ENCODE measurements around the gene ALK. TPM values are rescaled to one million over a fixed set of nuclear protein-coding genes. Genes with fewer than 3 reads are reported as not detected.

The ALK gene
- total RNA-seq, 2 experiments from 2014 or later = not detected

DNA sequence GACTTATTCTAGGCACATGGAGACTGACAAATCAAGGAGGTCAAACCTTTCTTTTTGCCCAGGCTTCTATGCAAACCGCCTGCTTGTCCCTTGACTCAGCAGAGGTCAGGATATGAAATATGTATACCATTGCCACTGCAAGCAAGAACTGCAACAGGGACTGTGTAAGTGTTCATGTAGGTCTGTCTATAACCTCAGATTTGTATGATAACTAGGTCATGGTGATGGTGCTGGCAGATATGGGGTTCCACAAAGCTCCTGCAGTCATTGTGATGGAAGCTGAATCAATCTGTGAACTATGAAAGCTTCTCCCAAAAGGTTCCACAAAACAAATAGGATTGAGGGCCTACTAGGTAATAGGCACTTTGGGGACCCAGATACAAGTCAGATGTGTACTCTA, 489.9 kb downstream of the ALK start:
- DNase-seq = no peak
- Mint-ChIP-seq H3K4me1 (no peaks in the 10 kb centered on the region), H3K36me3 (ENCODE audit: low read depth) (no peaks in the 10 kb centered on the region), H3K9me3 (no peaks in the 10 kb centered on the region), H3K27ac (no peak overlapping the region), H3K4me3 (no peak overlapping the region), H3K27me3 (peaks cover 21% of the 10 kb centered on the region)
- CTCF ChIA-PET = no interaction called here
- POLR2A ChIA-PET = no interaction called here

DNA sequence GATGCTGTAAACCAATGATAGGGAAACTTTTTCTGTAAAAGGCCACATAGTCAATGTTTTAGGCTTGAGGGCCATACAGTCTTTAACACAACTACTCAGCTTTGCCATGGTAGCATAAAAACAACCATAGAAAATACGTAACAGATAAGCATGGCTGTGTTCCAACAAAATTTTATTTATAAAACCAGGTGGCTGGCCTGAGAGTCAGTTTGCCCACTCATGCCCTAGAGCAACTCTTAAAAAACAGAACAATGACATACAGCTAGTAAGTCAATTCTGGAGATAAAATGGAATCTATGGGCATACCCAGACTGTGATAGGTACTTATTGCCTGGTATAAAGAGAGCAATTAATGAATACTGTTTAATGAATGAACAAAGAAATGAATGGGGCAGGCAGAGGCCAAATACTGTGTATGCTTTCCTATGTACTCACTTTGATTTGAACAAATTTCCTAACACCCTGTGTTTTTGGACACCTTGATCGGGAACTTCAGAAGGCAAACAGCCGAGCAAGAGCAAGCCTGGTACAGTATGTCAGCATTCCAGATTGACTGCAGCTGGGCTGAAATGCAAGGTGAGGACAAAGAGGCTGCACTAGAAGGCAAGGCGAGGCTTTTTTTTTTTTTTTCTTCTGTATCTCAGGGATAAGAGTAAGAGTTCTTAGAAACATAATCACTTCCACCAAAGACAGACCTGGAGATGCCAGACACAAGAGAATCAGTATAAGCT, 490.8 kb downstream of the ALK start:
- H3K36me3 Mint-ChIP-seq (ENCODE audit: low read depth) = no peaks in the 10 kb centered on the region
- CTCF ChIA-PET = no interaction called here

DNA sequence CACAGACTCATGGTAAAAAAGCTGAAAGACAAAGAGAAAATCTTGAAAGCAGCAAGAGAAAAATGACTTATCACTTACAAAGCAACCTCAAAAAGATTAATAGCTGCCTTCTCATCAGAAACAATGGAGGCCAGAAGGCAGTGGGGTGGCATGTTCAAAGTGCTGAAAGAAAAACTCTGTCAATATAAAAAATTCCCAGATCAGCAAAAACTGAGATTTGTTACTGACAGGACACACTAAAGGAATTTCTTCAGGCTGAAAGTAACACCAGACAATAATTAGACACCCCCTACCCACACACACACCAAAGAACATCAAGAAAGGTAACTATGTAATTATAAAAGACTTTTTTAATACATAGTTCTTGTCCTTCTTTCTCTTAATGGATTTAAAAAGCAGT, 495.0 kb downstream of the ALK start:
- H3K27ac Mint-ChIP-seq = no peak overlapping the region
- peaks cover 28% of the 10 kb centered on the region for H3K27me3 Mint-ChIP-seq
- POLR2A ChIA-PET = no interaction called here
- no peaks in the 10 kb centered on the region for H3K36me3 Mint-ChIP-seq (ENCODE audit: low read depth)
- no peaks in the 10 kb centered on the region for H3K4me1 Mint-ChIP-seq
- no peaks in the 10 kb centered on the region for H3K9me3 Mint-ChIP-seq
- H3K4me3 Mint-ChIP-seq = no peak overlapping the region
- DNase-seq = no peak
- CTCF ChIA-PET = no interaction called here

More for the DNA sequence above, 490.8 kb downstream of the ALK start:
- Mint-ChIP-seq H3K9me3 (no peaks in the 10 kb centered on the region), H3K27me3 (peaks cover 15% of the 10 kb centered on the region), H3K4me3 (no peak overlapping the region), H3K27ac (no peak overlapping the region), H3K4me1 (no peaks in the 10 kb centered on the region)
- POLR2A ChIA-PET = no interaction called here
- no peak for DNase-seq

DNA sequence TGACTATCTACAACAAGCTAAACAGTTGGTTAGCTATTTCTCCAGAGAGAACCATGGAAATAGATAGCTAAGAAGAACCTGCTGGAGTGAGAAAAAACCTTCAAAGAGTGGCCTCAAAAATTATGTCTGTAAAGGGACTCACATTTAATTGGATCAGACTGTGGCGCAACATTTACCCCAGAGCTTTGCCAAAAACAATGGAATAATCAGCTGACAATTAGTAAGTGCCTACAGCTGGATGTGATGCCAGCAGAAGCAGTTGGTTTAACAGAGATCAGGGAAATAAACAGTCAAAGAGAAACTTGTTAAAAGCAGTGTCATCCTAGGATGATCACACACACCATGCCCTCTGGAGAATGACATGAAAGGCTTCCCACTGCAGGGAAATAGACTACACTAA, 495.5 kb downstream of the ALK start:
- Mint-ChIP-seq H3K36me3 (ENCODE audit: low read depth) (no peaks in the 10 kb centered on the region), H3K4me1 (no peaks in the 10 kb centered on the region), H3K4me3 (no peak overlapping the region), H3K27ac (no peak overlapping the region), H3K27me3 (peaks cover 27% of the 10 kb centered on the region), H3K9me3 (no peaks in the 10 kb centered on the region)
- POLR2A ChIA-PET = no interaction called here
- CTCF ChIA-PET = no interaction called here
- DNase-seq = no peak

DNA sequence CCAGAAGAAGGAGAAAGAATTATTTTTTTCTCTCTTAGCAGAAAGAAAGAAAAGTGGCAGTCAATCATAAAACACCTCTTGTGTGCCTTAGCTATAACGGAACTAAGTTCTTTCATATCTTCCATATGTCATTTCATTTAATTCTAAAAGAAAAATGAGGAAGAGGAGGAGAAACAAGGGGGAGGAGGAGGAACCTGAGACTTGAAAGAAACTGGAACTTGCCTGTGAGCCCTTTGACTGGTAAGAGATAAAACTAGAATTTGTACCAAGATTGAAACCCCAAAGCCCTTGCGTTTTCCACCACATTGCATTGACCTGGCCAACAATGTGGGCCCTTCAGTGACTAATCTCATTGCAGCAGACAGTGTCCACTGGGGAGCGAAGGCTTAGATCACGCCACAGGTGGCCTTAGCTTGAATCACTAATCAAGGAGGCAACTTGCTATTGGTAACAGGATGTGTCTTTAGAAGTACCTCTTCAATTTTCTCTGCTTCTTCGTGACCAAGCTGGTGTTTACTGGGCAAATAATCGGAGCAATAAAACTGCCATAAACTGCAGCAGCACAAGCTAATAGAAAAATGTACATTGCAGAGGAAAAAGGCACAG, 498.2 kb downstream of the ALK start:
- CTCF ChIA-PET = no interaction called here

DNA sequence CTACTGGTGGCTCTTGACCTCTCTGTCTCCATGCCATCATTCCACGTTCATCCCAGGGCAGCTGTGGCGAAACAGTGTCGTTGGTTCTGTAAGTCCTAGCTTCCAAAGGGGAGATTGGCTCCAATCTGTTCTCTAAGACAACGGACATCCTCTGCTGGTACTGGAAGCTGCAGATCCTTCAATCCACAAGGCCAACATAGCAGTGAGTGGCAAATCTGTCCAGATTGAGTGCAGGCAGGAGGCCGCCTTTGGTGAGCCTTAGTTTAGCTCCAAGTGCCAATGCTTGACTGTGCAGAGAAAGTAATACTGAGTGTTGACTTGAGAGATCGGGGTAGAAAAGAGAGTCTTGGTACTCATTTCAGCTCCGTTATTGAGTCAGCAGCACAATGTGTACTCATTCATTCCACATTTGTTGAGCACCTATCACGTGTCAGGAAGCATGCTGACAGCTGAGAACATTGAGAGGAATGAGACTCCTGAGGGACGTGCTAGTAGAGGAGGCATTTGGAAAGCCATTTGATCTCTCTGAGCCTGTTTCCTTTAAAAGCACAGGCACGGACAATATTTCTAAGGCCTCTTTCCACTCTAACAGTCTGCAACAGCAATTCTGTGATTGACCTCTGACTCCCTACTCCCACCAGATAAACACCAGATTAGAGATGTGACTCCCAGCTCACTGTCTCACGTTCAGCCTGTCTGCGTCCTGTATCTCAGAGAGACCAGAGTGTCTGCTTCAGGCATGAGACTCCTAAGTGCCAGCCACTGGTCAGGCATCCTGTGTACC, 500.2 kb downstream of the ALK start:
- CTCF ChIA-PET = no interaction called here
- peaks cover 17% of the 10 kb centered on the region for H3K27me3 Mint-ChIP-seq
- DNase-seq = no peak
- H3K9me3 Mint-ChIP-seq = no peaks in the 10 kb centered on the region
- POLR2A ChIA-PET = no interaction called here
- H3K4me1 Mint-ChIP-seq = no peaks in the 10 kb centered on the region
- no peak overlapping the region for H3K27ac Mint-ChIP-seq
- no peaks in the 10 kb centered on the region for H3K36me3 Mint-ChIP-seq (ENCODE audit: low read depth)
- no peak overlapping the region for H3K4me3 Mint-ChIP-seq

More for the DNA sequence above, 498.2 kb downstream of the ALK start:
- Mint-ChIP-seq H3K4me3 (no peak overlapping the region), H3K36me3 (ENCODE audit: low read depth) (no peaks in the 10 kb centered on the region), H3K9me3 (no peaks in the 10 kb centered on the region), H3K4me1 (no peaks in the 10 kb centered on the region), H3K27ac (no peak overlapping the region), H3K27me3 (peaks cover 20% of the 10 kb centered on the region)
- POLR2A ChIA-PET = no interaction called here
- DNase-seq = no peak

DNA sequence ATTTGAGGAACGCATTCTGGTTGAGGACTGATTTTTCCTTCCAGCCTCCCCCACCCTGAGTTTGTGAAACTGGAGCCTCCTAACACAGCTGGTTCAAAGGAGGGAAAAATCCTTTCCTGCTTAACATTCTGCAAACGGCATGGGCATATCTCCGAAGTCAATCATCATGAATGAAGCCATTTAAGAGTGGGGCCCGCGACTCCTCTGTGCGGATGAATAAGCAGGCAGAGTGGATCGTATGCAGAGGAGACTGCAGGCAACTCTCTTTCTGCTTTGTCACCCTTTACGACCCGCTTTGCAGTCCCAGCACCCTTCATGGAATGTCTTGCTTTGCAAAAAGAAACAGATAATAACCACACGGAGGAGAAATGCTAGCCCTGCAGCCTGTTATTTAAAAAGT, 500.9 kb downstream of the ALK start:
- Mint-ChIP-seq H3K27me3 (peaks cover 17% of the 10 kb centered on the region), H3K4me1 (no peaks in the 10 kb centered on the region), H3K4me3 (no peak overlapping the region), H3K27ac (no peak overlapping the region), H3K9me3 (no peaks in the 10 kb centered on the region), H3K36me3 (ENCODE audit: low read depth) (no peaks in the 10 kb centered on the region)
- ChIA-PET CTCF (no interaction called here), POLR2A (no interaction called here)
- no peak for DNase-seq

DNA sequence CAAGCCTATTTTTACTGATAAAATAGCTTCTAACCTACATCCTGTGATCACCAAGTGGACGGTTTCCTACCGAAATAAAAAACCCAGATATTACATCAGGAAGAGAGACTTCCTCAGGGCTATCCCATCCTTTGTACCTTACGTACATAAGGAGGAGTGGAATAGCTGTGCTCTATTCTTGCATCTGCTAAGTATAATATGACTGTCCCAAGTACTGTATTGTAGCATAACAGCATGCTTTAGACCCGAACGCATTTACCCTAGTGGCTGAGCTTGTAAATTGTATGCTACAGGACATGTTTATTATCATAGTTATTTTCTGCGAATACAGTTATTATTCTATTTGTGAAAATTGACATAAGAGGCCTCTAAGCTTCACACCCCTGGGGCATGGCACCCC, 503.8 kb downstream of the ALK start:
- no peak for DNase-seq
- Mint-ChIP-seq H3K27me3 (peaks cover 3% of the 10 kb centered on the region), H3K4me1 (no peaks in the 10 kb centered on the region), H3K27ac (no peak overlapping the region), H3K9me3 (no peaks in the 10 kb centered on the region), H3K36me3 (ENCODE audit: low read depth) (no peaks in the 10 kb centered on the region), H3K4me3 (no peak overlapping the region)
- ChIA-PET POLR2A (no interaction called here), CTCF (interaction anchor here (1.2 kb wide), 1 partner anchor 17 kb away, joined by 3 read pairs; no protein-coding TSS in a partner anchor)

DNA sequence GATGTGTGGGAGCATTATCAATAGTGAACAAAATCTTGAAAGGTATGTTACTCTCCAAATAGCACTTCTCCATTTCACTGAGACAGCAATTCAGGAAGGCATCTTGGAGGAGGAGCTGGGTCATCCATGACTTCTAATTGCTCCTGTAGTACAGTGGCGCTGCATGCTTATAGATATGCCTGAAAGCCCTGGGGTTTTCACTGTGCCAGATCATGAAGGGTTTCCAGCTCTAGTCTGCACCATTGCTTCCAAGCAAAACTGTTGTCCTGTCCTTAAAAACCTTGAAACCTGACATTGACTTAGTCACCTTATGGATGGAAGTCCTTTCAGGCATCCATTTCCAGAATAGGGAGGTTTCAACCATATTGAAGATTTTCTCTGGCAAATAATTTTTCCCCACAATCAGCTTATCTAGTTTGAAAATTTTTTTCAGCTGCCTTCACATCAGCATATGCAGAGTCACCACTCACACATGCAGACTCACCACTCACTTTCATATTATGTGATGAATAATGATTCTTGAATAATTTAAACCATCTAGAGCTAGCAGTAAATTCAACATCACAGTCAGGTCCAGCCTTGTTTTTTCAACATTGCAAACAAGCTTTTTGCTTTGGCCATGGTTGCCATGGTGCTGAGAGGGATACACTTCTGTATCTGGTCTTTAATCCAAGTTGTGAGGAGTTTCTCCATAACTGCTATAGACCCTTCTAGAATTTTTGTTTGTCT, 509.0 kb downstream of the ALK start:
- POLR2A ChIA-PET = no interaction called here
- Mint-ChIP-seq H3K36me3 (ENCODE audit: low read depth) (no peaks in the 10 kb centered on the region), H3K9me3 (no peaks in the 10 kb centered on the region)

DNA sequence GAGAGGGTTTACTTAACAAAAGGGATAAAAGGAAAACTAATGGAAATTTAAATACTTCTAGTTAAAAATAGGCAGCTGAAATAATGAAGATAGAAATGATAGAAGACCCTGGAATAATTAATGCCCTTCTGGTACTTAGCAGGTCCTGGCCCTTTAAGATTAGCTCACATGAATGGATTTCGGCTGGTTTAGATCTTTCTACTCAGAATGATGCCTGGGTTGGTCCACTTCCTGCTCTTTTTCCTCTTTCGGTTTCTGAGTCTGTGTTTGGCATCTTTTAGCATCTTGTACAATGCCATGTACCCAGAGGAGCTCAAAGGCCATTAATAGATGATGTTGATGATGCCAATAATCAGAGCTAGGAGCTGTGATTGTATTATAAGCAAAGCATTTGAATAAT, 515.7 kb downstream of the ALK start:
- POLR2A ChIA-PET = no interaction called here
- Mint-ChIP-seq H3K27ac (no peak overlapping the region), H3K4me1 (no peaks in the 10 kb centered on the region), H3K36me3 (ENCODE audit: low read depth) (no peaks in the 10 kb centered on the region), H3K4me3 (no peak overlapping the region), H3K9me3 (no peaks in the 10 kb centered on the region), H3K27me3 (peaks cover 3% of the 10 kb centered on the region)
- no peak for DNase-seq
- CTCF ChIA-PET = no interaction called here

More for the DNA sequence above, 509.0 kb downstream of the ALK start:
- CTCF ChIA-PET = no interaction called here
- no peak for DNase-seq
- H3K4me3 Mint-ChIP-seq = no peak overlapping the region
- no peak overlapping the region for H3K27ac Mint-ChIP-seq
- H3K27me3 Mint-ChIP-seq = peaks cover 5% of the 10 kb centered on the region
- H3K4me1 Mint-ChIP-seq = no peaks in the 10 kb centered on the region

DNA sequence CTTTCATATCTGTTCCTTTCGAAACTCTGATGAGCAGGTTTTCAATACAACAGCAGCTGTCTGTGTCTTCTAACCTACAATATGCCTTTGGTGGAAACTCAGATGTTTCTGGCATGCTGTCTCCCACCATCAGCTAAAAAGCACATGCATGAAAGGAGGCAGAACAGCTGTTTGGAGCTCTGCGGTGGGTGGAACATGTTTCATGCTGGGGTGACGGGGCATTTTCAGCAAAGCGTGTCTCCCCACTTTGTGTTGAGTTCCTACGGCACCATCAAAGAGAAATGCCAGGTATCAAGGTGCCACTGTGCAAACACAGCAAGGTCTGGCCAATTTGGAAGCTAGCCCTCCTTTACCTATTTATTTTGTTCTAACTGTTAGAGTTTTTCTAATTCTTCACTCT, 516.1 kb downstream of the ALK start:
- ChIA-PET POLR2A (no interaction called here), CTCF (no interaction called here)
- H3K9me3 Mint-ChIP-seq = no peaks in the 10 kb centered on the region
- H3K36me3 Mint-ChIP-seq (ENCODE audit: low read depth) = no peaks in the 10 kb centered on the region
- no peak for DNase-seq
- H3K27me3 Mint-ChIP-seq = peaks cover 3% of the 10 kb centered on the region
- H3K27ac Mint-ChIP-seq = no peak overlapping the region
- H3K4me3 Mint-ChIP-seq = no peak overlapping the region
- H3K4me1 Mint-ChIP-seq = no peaks in the 10 kb centered on the region

DNA sequence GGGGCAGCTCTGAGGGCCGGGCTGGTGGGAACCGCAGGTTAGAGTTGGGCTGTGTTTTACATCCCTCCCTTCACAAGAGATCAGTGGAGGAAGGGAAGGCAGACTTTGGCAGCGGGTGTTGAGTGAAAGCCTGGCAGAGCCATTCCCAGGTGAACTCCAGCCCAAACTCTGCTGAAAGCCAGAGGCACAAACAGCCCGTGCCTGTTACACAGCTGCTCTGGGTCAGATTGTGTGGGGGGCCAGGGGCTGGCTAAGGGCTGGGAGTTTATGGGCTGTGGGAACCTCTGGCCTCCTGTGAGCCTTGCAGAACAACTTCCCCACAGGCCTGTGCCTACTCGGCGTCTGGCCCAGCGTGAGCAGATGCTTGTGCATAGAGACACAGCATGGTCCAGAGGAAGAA, 519.4 kb downstream of the ALK start:
- no peaks in the 10 kb centered on the region for H3K4me1 Mint-ChIP-seq
- H3K36me3 Mint-ChIP-seq (ENCODE audit: low read depth) = no peaks in the 10 kb centered on the region
- CTCF ChIA-PET = no interaction called here
- POLR2A ChIA-PET = no interaction called here
- no peak overlapping the region for H3K27ac Mint-ChIP-seq
- no peaks in the 10 kb centered on the region for H3K9me3 Mint-ChIP-seq
- no peaks in the 10 kb centered on the region for H3K27me3 Mint-ChIP-seq
- no peak for DNase-seq
- H3K4me3 Mint-ChIP-seq = no peak overlapping the region
